ENCODE data around the gene MARCHF3. TPM values are rescaled to one million over a fixed set of nuclear protein-coding genes. Genes with fewer than 3 reads are reported as not detected.

Gene MARCHF3
- total RNA-seq, 1 donor from 2014 or later: 16.5 TPM

DNA sequence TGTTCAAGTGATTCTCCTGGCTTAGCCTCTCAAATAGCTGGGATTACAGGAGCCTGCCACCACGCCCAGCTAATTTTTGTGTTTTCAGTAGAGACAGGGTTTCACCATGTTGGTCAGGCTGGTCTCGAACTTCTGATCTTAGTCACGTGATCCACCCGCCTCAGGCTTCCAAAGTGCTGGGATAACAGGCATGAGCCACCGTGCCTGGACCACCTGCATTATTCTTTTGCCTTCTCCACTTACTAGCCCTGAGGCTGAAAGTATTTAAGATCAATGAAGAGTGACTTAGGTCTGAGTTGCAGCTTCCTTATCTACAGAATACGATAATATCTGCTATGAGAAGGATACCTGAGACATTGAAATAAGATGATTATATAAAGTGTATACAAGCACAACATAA, 129.6 kb downstream of the MARCHF3 start:
- Mint-ChIP-seq H3K4me1 (ENCODE audit: low read depth, unreplicated experiment) (no peaks in the 10 kb centered on the region), H3K27me3 (ENCODE audit: low read depth, unreplicated experiment) (no peaks in the 10 kb centered on the region), H3K9me3 (ENCODE audit: unreplicated experiment) (no peaks in the 10 kb centered on the region), H3K4me3 (ENCODE audit: unreplicated experiment) (no peak overlapping the region), H3K36me3 (ENCODE audit: low read depth, unreplicated experiment) (peaks cover 8% of the 10 kb centered on the region), H3K27ac (ENCODE audit: unreplicated experiment) (no peak overlapping the region)
- Histone ChIP-seq H3K79me2 (ENCODE audit: insufficient read depth, low read length) (no peaks in the 10 kb centered on the region), H3K36me3 (ENCODE audit: insufficient read depth, low read length) (no peaks in the 10 kb centered on the region), H3K9me3 (ENCODE audit: insufficient read depth, low read depth, low read length) (no peaks in the 10 kb centered on the region), H4K20me1 (ENCODE audit: insufficient read depth, low read length) (no peaks in the 10 kb centered on the region), H3K27ac (ENCODE audit: low read depth, low read length) (no peak overlapping the region), H3K4me1 (ENCODE audit: insufficient read depth, low read length) (no peaks in the 10 kb centered on the region), H3K4me2 (ENCODE audit: low read length) (no peak overlapping the region), H3K27me3 (ENCODE audit: insufficient read depth, low read length) (no peaks in the 10 kb centered on the region), H2AFZ (ENCODE audit: low read depth, low read length) (no peak overlapping the region), H3K9ac (ENCODE audit: low read length) (no peak overlapping the region), H3K4me3 (ENCODE audit: insufficient read depth, low read depth, low read length) (no peak overlapping the region)
- DNase-seq (ENCODE audit: low read depth) (no peak), FAIRE-seq (no peak)
- no peak for TF ChIP-seq EZH2 (IDR thresholded peaks at IDR 0.05; ENCODE audit: insufficient read depth, low read length)

DNA sequence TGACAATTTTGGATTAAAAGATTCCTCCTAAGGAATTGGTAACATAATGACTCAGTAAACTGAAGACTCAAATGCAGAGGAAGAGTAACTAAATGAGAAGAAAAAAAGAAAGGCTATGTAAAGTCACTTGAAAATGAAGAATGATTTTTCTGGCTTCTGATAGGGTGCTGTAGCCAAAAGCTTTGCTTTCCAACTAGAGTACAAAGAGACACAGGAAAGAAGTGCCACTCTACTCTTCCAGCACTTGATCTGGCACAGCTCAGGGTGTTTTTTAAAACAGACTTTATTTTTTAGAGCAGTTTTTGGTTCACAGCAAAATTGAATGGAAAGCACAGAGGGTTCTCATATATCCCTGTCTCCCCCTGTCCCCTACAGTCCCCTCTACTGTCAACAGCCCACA, 130.9 kb downstream of the MARCHF3 start:
- Histone ChIP-seq H2AFZ (ENCODE audit: low read depth, low read length) (no peak overlapping the region), H3K36me3 (ENCODE audit: insufficient read depth, low read length) (no peaks in the 10 kb centered on the region), H3K4me3 (ENCODE audit: insufficient read depth, low read depth, low read length) (no peak overlapping the region), H4K20me1 (ENCODE audit: insufficient read depth, low read length) (no peaks in the 10 kb centered on the region), H3K27ac (ENCODE audit: low read depth, low read length) (no peak overlapping the region), H3K79me2 (ENCODE audit: insufficient read depth, low read length) (no peaks in the 10 kb centered on the region), H3K9ac (ENCODE audit: low read length) (no peak overlapping the region), H3K9me3 (ENCODE audit: insufficient read depth, low read depth, low read length) (no peaks in the 10 kb centered on the region), H3K27me3 (ENCODE audit: insufficient read depth, low read length) (no peaks in the 10 kb centered on the region), H3K4me1 (ENCODE audit: insufficient read depth, low read length) (no peaks in the 10 kb centered on the region), H3K4me2 (ENCODE audit: low read length) (no peak overlapping the region)
- Mint-ChIP-seq H3K4me1 (ENCODE audit: low read depth, unreplicated experiment) (no peaks in the 10 kb centered on the region), H3K27ac (ENCODE audit: unreplicated experiment) (no peak overlapping the region), H3K36me3 (ENCODE audit: low read depth, unreplicated experiment) (peaks cover 9% of the 10 kb centered on the region), H3K9me3 (ENCODE audit: unreplicated experiment) (peaks cover 5% of the 10 kb centered on the region), H3K4me3 (ENCODE audit: unreplicated experiment) (no peak overlapping the region), H3K27me3 (ENCODE audit: low read depth, unreplicated experiment) (no peaks in the 10 kb centered on the region)
- TF ChIP-seq EZH2 (IDR thresholded peaks at IDR 0.05; ENCODE audit: insufficient read depth, low read length) (no peak), CTCF (IDR thresholded peaks at IDR 0.05; ENCODE audit: insufficient read depth, low read depth, low read length) (no peak)
- DNase-seq (ENCODE audit: low read depth) (no peak), FAIRE-seq (no peak)

GRCh38 chr5:126897851-126898630, 132.3 kb downstream of the MARCHF3 start:
- Mint-ChIP-seq H3K27me3 (ENCODE audit: low read depth, unreplicated experiment) (no peaks in the 10 kb centered on the region), H3K27ac (ENCODE audit: unreplicated experiment) (no peak overlapping the region), H3K9me3 (ENCODE audit: unreplicated experiment) (peaks cover 6% of the 10 kb centered on the region), H3K4me1 (ENCODE audit: low read depth, unreplicated experiment) (no peaks in the 10 kb centered on the region), H3K4me3 (ENCODE audit: unreplicated experiment) (no peak overlapping the region), H3K36me3 (ENCODE audit: low read depth, unreplicated experiment) (peaks cover 9% of the 10 kb centered on the region)
- no peaks in the 10 kb centered on the region for H3K36me3 ChIP-seq (ENCODE audit: insufficient read depth, low read length)
- no peak overlapping the region for H3K9ac ChIP-seq (ENCODE audit: low read length)
- H3K9me3 ChIP-seq (ENCODE audit: insufficient read depth, low read depth, low read length): no peaks in the 10 kb centered on the region
- H3K79me2 ChIP-seq (ENCODE audit: insufficient read depth, low read length): no peaks in the 10 kb centered on the region
- H3K4me3 ChIP-seq (ENCODE audit: insufficient read depth, low read depth, low read length): no peak overlapping the region
- no peak overlapping the region for H3K4me2 ChIP-seq (ENCODE audit: low read length)
- FAIRE-seq: no peak
- DNase-seq (ENCODE audit: low read depth): no peak
- no peaks in the 10 kb centered on the region for H4K20me1 ChIP-seq (ENCODE audit: insufficient read depth, low read length)
- no peaks in the 10 kb centered on the region for H3K27me3 ChIP-seq (ENCODE audit: insufficient read depth, low read length)
- TF ChIP-seq EZH2 (IDR thresholded peaks at IDR 0.05; ENCODE audit: insufficient read depth, low read length): no peak
- H3K27ac ChIP-seq (ENCODE audit: low read depth, low read length): no peak overlapping the region
- H2AFZ ChIP-seq (ENCODE audit: low read depth, low read length): no peak overlapping the region
- H3K4me1 ChIP-seq (ENCODE audit: insufficient read depth, low read length): no peaks in the 10 kb centered on the region
